Activated CD8-positive, alpha-beta memory T cell treated with anti-CD3 and anti-CD28 coated beads for 24 hours (primary cell): ENCODE data around the gene KCNT1.
A peak's percentile ranks its signal among the peaks of the same experiment; 100 is the strongest.
"Not testable (repeated sequence)": the region's sequence is repeated elsewhere in the genome, so short reads cannot be mapped to it uniquely, and the experiment has no call there.

Source experiments
- DNase-seq: peaks from one replicate; pipeline ENCODE4 v3.0.0-alpha.2; 2020

The KCNT1 gene

DNA sequence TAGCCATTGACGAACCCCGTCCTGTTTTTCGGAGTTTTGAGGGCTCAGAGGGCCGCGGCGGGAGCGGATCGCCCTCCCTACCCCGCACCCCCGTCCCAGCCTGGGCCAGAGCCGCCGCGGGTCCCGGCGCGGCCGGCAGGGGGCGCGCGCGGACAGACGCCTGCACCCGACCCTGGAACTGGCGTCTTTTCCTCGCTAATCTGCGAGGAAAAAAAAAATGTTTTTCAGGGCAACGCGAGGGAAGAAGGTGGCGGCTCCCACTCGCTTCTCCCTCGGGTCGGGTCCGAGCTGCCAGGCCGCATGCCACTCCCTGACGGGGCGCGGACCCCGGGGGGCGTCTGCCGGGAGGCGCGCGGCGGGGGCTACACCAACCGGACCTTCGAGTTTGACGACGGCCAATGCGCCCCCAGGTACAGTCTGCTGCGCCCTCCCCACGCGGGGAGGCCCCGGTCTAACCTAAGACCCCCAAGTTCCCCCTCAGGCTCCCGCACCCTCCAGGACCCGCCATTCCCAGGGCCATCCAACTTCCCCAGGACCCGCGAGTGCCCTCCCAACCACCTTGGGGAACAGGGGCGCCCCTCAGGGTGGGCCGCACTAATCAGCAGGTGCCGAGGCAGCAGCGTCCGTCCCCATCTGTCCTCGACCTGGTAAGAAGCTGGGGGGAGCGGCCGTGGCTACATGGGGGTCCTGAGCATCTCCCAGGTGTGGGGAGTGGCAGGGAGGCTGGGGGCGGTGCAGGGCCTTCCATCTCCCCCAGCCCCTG is at the start of gene KCNT1:
TSS of gene KCNT1 (plus strand) at position 227 of the 763 bp plus-strand sequence. CDS start at position 301, 74 bp downstream.
- DNase-seq, result peak; percentile 84

DNA sequence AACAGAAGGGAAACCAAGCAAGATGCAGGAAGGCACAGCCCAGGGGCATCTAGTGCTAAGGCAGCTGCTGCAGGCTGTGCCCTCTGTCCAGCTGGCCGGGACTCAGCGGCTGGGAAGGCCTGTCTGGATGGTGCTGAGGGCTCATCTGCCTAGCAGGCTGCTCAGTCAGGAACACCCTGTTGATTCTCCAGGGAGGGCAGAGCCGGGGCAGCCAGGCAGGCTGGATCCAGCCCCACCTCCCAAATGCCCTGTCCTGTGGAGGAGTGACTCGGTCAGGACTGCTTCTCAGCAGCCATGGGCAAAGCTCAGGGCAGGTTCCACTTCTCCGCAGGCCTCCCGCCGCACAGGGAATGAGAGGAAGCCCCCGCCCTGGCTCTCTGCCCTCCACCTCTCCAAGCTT is 46.7 kb upstream of the KCNT1 start:
- no peak for DNase-seq

GRCh38 chr9:135657416-135657815 is 44.6 kb upstream of the KCNT1 start:
- no peak for DNase-seq

DNA sequence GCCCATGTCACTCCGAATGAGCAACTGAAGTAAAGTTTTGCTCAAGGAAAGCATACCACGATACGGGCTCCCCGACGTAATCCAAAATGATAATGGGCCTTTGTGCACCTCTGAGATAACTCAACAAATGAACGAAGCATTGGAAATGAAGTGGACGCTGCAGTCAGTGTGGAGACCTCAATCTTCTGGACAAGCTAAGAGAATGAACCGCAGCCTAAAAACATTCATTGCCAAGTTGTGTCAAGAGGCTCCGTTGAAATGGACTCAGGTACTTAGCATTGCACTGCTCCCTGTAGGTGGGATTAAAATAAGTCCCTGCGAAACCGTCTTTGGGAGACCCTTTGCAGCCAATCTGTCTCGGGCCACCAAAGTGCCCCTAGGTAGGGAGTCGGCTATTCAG is 42.7 kb upstream of the KCNT1 start:
- DNase-seq, result no peak

- DNase-seq, result no peak
These were observed 41.6 kb upstream of the KCNT1 start for GRCh38 chr9:135660407-135660806.

GRCh38 chr9:135661816-135662560 is 40.0 kb upstream of the KCNT1 start:
- no peak for DNase-seq

GRCh38 chr9:135662758-135663450 is 39.1 kb upstream of the KCNT1 start, which contains the start of gene LCN9:
Gene LCN9 (plus strand): TSS chr9:135663309. CDS start chr9:135663322, 13 bp downstream.
- no peak for DNase-seq

DNA sequence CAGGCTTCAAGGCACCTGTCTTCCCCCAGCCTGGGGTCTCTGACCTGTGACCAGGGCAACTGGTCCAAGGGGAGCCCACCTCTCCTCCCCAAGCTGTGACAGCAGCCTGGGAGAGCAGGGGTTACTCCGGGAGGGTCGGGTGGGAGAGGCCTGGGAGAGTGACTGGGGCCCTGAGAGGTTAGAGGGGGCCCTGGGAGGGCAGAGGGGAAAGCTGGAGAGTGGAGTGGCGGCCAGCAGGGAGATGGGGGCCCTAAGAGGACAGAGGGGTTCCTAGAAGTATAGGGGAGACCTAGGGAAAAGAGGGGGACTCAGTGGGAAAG is 38.6 kb upstream of the KCNT1 start:
- DNase-seq, result no peak

- no peak for DNase-seq
These were observed 38.1 kb upstream of the KCNT1 start for GRCh38 chr9:135663857-135664256.

DNA sequence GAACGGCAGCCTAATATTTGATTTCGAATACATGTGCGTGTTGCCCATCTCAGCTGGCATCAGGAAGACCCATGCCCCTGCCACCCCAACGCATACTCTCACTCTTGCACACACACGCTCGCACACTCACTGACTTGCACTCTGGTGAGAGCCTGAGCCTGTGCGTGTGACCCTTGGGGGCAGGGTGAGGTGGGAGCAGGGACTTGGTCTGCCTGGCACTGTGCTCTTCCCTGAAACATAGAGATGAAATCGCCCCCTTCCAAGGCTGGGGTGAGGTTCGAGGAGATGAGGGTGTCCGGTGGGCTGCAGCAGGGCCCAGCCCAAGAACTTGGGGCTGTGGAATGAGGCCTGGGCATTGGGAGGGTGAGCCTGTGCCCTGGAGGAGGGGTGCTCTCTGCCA is 37.7 kb upstream of the KCNT1 start:
- DNase-seq, result no peak

DNA sequence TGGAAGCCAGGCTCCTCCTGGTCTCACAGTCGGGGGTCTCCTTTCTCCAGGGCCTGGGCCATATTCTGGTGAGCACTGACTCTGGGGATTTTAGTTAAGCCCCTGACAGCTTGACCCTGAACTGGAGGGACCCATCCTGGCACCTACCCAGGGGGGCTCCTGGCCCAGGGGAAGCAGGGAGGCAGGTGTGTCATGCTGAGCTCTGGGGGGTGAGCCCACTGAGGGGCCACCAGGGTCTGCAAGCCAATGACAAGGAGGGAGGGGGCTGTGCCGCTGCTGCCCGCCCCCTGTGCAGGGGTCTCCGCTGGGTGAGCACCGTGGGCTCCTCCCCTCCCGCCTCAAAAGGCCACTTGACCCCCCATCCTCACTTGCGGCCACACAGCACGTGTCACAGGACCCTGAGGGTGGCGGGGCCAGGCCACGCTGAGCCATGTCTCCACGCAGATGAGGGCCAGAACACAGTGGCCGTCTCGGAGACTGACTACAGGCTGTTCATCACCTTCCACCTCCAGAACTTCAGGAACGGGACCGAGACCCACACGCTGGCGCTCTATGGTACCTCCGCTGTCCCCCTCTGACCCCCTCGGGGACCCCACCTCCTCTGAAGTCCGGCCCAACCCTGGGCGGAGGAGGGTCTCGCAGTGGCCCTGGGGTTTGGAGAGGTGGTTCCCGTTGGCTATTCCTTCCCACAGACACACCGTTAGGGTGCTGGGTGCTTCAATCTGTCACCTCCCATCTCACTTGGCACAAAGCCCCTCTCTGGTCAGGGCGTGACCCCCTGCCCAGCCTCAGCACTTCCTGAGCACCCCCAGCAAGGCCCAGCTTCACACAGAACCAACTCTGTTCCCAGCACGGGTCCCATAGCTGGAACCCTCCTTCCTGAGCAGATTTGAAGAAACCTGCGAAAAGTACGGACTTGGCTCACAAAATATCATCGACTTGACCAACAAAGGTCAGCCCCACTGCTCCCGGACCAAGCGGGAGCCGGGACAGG is 36.9 kb upstream of the KCNT1 start:
- no peak for DNase-seq

DNA sequence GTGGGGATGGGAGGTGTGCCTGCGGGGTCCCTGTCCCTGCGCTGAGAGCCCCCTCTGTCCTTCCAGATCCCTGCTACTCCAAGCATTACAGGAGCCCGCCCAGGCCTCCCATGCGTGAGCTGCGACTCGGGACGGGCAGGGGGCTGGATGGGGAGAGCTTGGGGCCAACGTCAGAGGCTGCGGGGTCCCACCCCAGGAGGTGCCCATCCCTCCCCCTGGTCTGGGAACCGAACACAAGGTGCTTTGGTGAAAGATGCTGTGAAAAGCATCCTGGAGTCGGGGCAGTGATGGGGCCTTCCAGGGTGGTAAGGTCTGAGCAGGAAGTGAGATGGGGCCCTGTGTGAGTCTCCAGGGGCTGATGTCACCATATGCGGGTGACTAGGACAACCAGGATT is 36.2 kb upstream of the KCNT1 start:
- DNase-seq, result no peak

DNA sequence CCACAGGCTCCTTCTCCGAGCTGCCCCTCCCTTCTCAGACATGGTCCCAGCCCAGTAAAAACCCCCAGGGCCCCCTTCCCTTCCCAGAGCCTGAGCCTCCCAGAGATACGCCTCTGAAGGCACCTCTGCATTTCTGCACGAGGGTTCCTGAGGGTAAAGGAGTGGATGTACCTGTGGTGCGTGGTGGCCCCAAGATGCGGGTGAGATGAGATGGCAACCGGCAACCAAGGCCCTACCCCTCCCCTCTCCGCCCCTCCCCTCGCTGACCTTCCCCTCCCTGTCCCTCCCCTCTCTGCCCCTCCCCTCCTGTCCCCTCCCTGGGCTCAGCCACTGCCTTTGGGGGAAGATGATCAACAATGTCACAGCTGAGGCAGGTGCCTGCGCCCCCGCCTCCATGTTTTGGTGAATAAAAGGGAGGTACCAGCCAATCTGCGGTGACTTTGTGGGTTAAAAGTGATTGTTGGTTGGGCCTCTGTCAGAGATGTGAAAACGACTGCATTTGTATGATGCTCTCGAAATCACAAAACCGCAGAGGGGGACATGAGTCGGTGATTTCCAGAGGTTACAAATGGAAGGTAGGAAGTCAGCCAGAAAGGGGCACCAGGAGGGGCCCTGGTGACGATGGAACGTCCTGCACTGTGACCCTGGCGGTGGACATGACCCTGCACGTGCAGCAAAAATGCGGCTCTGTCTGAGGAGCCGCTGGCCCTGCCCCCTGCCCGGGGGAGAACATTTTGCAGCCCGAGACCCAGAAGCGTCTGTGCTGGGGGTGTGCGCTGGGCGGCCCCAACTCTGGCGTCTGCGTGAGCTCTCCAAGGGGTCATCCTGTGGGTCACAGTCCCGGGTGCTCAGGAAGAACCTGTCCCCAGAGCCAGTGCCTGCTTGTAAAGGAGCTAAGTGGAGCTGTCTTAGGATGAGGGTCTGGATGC is 35.2 kb upstream of the KCNT1 start:
- DNase-seq, result no peak

DNA sequence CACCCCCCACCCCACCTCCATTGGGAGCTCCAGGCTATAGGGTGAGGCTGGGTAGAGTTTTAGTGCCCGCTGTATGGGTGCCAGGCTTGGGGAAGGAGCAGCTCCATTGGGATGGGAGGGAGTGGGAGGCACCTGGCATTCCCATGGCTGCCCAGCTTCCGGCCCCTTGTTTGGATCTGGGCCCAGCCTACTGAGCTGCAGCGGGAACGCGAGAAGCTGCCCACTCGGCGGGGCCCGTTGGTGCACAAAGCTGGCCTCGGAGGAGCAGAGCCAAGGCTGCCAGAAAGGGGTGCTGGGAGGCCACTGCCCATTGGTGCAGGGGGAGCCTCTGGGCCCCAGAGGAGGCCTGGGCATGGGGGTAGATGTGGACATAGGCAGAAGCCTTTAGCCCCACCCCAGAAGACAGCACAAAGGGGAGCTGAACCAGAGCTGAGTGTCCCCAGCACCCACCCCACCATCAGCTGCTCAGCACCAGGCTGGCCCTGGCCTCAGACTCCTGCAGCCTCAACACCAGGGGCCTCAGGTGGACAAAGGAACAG is 34.5 kb upstream of the KCNT1 start:
- no peak for DNase-seq

GRCh38 chr9:135669018-135669417 is 33.0 kb upstream of the KCNT1 start:
- not testable (repeated sequence) for DNase-seq

DNA sequence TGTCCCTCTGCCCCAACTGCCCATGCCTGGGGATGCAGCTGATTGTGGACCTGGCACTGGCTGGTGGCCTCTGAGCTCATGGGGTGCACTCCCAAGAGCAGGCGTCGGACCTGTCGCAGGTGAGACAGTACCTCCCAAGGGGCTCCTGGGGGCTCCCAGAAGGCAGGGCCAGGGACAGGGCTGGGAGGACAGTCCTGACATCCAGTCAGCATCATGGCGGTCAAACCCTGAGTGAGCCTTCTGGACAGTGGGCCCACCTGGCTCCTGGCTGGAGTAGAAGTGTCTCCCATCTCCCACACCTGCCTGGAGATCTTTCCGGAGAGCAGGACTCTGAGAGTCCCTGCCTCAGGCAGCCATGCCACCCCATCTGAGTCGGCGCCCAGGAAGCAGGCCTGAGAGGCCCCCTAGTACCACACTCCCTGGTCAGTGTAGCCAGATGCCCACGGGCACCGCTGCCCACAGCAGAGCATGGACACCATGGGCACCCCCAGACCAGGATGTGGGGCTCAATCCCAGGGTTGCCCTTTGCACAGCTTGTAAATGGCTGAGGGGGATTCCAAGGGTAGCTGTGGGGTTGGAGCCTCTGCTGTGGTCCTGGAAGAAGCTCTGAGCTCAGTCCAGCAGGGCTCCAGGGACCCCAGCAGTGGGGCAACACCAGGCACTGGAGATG is 32.2 kb upstream of the KCNT1 start:
- DNase-seq, result no peak

GRCh38 chr9:135670721-135671590 is 31.0 kb upstream of the KCNT1 start:
- no peak for DNase-seq

DNA sequence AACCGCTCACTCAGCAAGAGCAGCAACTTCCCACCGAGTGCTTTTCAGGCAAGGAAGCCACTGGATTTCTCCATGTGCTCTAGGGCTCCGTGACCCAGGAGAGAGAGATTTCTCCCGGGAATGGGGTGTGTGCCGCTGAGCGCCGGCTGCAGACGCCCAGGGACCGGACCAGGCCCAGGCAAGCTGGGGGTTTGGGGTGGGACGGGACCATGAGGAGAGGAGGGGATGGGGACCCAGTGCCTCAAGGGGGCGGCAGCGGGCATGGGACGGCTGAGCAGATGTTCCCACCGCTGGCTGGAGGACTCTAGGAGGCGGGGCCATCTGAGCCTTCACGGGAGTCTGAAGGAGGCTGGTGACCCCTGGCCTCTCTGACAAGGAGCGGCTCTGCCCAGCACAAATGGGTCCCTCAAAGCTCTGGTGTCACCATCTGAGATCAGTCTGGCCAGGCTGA is 30.4 kb upstream of the KCNT1 start:
- DNase-seq, result no peak

- not testable (repeated sequence) for DNase-seq
These were observed 29.2 kb upstream of the KCNT1 start for GRCh38 chr9:135672786-135673185.
